Measurements from ENCODE around the gene CSDE1.
A peak's percentile ranks its signal among the peaks of the same experiment; 100 is the strongest.

The CSDE1 gene

GRCh38 chr1:114749835-114750234 is 7.9 kb downstream of the CSDE1 start:
- no peak for DNase-seq (ENCODE audit: low read depth in 2 of 2)

DNA sequence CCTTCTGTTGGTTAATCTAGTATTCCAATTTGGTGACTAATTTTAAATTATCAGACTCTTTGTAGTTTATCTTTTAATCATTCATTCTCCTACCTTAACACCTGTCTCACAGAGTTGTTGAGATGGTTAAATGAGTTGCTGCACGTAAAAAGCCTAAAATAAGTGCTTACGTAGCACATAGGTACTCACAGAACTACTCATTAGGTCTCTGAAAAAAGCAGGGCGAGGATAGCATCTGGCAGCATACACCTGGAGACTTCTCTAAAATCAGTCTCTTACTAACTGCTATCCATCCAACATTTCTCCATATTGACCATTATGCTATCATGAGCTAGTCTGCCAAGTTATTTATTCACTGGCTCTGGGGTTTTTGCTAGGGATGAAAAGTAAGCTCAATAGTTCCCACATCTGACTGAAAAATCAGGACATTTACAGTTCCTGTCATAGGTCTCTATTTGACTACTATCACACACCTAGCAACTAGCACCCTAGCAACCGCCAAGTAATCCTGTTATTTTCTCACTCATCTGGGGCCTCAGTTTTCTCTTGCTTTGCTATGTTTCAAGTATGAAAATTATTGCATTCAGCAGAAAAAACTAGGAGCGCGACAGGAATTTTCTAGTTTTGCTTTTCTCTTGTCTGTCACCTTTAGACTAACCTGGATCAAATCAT is 11.2 kb downstream of the CSDE1 start:
- no peak for DNase-seq (ENCODE audit: low read depth in 2 of 2)

DNA sequence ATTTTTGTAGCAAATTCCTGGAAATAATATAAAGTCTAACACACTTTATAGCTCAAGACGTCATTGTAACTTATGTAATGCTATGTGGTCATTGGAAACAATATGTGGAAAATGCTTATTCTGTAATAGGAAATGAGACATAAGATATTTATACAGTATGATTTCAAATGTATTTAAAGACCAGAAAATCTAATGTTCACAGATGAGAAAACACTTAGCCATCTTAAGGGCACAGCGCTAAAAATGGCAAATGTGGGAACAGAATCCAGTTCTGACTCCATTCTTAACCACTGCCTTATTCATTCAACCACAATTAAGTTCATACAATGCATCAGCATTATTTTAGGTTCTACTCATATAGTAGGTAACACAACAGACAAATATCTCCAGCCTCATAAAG is 12.5 kb downstream of the CSDE1 start:
- no peak for DNase-seq (ENCODE audit: low read depth in 2 of 2)

DNA sequence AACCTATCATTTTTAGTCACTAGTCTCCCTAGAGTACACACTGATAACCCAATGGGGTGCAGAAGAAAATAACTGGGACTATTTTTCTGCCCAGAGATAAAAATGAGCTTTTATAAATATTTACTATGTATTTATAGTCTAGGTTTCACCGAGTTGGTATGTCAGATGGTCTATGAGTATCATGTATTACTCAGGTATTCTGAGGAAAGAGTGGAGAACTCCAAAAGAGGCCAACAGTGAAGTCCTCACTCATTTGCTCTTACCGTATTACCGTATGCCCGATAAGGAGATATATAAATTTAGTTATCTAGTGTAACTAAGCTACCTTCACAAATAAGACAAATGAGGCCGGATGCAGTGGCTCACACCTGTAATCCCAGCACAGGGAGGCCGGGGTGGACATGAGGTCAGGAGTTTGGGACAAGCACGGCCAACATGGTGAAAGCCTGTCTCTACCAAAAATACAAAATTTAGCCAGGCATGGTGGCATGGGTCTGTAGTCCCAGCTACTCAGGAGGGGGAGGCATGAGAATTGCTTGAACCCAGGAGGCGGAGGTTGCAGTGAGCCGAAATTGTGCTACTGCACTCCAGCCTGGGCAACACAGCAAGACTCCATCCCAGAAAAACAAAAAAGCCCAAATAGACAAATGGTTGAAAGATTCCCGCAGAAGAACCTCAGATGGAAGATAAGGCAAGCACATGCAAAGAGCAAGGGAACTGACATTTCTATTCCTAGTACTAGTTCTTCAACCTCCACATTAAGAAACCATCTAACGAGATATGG is 15.6 kb downstream of the CSDE1 start:
- no peak for DNase-seq (ENCODE audit: low read depth in 2 of 2)

GRCh38 chr1:114740331-114740730 is 17.5 kb downstream of the CSDE1 start:
- no peak for DNase-seq (ENCODE audit: low read depth in 2 of 2)

GRCh38 chr1:114737314-114737849 is 20.4 kb downstream of the CSDE1 start:
- no peak for DNase-seq (ENCODE audit: low read depth in 2 of 2)

DNA sequence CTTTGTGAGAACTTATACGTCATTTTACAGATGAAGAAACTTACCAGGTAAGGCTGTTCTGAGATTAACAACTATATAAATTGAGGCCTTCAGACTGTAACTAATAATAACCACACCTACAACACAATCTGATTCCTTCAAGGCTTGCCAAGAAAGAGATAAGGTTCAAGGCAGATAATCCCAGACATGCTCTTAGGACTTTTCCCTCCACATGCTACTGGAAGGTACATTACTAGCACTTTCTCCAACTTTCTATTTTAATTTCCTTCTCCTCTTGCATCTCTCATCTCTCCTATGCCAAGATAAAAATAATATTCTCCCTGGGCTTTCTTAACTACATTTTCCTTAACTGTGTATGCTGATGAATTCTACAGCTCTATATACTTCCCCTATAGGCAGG is 22.3 kb downstream of the CSDE1 start:
- no peak for DNase-seq (ENCODE audit: low read depth in 2 of 2)

- no peak for DNase-seq (ENCODE audit: low read depth in 2 of 2)
These were observed 28.0 kb downstream of the CSDE1 start for GRCh38 chr1:114729782-114730181.

DNA sequence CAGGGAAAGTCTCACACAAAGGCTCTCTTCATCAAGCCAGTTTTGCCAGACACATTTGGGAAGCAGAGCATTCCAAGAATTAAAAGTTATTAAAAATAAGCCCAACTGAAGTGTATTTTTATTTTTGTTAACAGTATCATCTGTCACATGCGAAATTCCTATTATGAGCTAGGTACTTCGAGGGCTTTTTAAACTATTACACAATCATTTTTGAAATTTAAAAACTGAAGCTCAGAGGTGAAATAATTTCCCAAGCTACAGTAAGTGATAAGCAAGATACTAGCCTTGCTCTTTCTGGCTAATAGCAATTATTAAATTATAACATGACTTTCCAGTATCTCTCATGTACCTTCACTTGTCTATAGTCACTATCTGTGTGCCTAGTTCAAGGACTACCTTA is 29.2 kb downstream of the CSDE1 start:
- no peak for DNase-seq (ENCODE audit: low read depth in 2 of 2)

GRCh38 chr1:114725230-114725629 is 32.6 kb downstream of the CSDE1 start:
- DNase-seq (ENCODE audit: low read depth in 2 of 2) = no peak

- no peak for DNase-seq (ENCODE audit: low read depth in 2 of 2)
These were observed 33.9 kb downstream of the CSDE1 start for GRCh38 chr1:114723915-114724314.

DNA sequence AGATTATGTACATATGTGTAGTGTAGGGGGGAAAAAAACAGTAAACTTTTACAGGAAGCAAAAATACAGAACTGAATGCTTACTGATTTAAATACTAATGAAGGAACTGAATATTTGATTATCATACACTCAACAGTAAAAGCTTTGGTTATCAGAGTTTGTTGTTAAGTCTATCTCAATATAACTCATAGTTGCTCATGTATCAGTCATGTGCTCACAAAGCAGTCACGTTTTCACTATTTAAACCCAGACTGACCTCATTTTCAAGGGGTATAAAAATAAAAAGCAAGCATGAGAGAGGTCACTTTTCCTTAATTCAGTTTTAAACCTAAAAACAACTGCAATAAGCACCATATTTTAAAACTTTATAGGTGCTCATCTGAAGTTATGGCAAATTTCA is 34.3 kb downstream of the CSDE1 start:
- DNase-seq (ENCODE audit: low read depth in 2 of 2) = no peak

DNA sequence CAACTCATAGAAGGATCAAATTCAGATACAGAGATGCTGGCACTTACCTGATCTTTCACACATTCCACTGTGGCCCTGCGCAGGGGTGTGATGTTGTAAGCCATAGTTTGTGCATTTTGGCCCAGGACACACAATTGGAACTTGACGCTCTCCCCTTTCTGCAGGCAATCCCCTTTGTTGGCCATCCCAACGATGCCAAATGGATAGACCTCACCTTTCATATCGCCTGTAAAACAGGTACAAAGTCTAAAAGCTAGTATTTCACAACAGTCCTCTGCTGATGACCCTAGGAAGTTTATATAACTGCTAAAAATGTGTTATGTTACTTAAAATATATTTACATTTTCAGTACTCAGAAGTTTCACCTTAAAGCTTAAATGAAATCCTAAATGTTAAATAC is 37.3 kb downstream of the CSDE1 start:
- DNase-seq (ENCODE audit: low read depth in 2 of 2) = no peak

DNA sequence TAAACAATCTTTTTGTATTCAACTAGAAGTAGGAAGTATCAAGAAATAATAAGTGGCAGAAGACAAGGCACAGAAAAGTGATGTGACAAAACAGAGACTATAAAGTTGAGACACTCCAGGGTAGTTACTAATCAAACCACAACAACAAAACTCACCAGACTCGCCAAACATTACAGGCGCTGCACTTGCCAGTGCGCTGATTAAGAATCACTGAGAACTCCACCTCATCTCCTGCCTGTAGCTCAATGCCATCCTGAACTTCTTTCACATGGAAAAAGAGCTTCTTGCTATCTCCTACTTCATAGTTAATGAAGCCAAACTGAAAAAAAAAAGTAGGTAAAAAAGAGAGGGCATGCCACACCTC is 38.4 kb downstream of the CSDE1 start:
- no peak for DNase-seq (ENCODE audit: low read depth in 2 of 2)

DNA sequence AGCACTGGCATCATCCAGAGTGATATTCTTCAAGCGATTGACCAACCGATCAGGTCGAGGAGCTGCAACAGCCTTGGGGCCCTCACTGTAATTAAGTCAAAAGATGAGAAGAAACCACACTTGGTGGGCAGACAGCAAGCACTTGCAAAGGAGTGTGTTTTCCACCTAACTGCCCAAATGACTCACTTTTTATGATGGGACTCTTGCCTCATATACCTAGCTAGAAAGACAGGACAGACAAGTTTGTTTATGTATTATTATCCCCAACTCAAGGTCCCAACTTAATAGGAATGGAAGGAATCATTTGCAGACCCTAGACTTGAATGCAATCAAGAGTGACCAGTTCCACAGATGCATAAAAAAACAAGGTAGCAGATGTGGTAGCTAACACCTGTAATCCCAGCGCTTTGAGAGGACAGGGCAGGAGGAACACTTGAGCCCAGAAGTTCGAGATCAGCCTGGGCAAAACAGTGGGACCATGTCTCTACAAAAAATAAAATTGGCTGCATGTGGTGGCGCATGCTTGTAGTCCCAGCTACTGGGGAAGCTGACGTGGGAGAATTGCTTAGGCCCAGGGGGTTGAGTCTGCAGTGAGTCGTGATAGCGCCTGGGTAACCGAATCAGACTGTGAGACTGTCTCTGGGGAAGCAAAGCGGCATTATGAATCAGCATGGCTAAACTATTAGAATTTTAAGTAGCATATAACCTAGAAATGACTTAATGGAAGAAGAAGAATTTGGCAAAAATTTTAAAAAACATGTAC is 38.9 kb downstream of the CSDE1 start:
- no peak for DNase-seq (ENCODE audit: low read depth in 2 of 2)

DNA sequence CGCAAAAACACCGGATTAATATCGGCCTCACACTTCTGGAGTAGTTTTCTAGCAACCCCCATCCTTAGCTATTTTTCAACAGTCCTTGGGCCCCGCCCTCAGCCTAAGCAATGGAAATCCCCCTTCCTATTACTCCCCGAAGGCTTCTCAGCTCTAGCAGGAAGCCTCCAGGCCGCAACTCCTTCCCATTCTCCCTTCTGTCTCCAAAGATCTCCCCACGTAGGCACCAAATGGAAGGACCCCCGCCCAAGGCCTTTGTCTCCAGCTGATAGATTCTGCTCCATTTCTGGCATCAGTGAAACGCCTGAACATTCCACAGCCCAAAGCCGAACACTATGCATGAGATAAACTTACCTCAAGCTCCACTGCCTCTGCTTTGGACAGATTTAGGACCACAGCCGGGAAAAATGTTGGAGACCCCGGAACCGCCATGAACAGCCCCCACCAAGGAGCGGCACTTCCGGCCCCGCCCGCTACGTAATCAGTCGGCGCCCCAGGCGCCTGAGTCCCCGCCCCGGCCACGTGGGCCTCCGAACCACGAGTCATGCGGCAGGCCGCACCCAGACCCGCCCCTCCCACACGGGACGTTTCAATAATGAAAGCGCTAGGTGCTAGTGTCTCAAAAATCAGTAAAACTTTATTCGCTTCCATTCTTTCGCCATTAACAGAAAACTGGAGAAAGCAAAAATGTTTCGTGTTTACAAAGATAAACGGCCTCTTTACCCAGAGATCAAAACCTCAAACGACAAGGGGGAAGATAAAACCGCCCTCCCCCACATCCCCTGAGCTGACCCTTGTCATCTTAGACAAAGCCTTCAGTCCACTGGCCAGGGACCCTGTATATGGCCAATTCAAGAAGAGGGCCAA is 41.2 kb downstream of the CSDE1 start, which contains the start of gene NRAS:
TSS of gene NRAS (minus strand) at position 468 of the 867 bp plus-strand sequence. CDS start 611 bp downstream, outside the sequence.
- DNase-seq (ENCODE audit: low read depth in 2 of 2) = peak; percentile 70 to 78

GRCh38 chr1:114715952-114716303 is 41.9 kb downstream of the CSDE1 start:
- no peak for DNase-seq (ENCODE audit: low read depth in 2 of 2)

DNA sequence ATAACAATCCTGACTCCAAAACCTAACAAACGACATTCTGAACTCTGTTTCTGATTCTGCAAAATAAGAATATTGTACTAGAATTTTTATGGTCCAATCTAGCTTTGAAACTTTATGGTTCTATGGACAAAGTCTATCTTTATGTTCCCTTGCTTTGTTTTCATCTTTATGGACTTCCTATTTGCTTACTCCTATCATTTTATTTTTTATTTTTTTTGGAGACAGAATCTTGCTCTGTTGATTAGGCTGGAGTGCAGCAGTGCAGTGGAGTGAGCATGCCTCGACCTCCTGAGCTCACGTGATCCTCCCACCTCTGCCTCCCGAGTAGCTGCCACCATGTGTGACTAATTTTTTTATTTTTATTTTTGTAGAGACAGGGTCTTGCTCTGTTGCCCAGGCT is 44.8 kb downstream of the CSDE1 start:
- DNase-seq (ENCODE audit: low read depth in 2 of 2) = no peak

DNA sequence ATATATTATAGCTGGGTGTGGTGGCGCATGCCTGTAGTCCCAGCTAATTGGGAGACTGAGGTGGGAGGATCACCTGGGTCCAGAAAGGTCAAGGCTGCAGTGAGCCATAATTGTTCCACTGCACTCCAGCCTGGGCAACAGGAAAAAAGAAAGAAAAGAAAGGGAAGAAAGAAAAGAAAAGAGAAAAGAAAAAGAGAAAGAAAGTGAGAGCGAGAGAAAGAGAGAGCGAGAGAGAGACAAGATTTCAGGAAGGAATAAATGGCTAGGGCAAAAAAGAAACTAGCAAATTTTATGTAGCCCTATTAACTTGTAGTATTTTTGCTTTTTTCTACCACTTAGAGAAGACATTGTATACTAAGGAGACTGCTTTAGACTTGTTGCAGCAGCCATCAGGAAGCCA is 47.4 kb downstream of the CSDE1 start:
- no peak for DNase-seq (ENCODE audit: low read depth in 2 of 2)

DNA sequence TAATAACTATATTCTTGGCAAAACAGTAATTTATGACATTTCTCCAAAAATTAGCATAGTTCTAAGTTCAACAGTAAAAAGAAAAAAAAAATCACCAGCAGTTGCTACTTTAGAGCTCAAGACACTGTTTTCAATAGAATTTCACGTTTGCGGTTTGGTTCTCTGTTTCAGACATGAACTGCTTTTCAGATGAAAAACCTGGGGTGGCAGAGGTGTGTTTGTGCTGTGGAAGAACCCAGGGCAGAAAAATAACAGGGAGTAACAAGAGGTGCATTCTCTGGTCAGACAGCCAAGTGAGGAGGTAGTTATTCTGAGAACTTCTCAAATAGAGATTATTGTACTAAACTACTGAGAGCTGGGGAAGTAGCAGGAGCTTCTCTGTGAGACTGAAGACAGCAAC is 50.2 kb downstream of the CSDE1 start:
- DNase-seq (ENCODE audit: low read depth in 2 of 2) = no peak

GRCh38 chr1:114703242-114703641 is 54.5 kb downstream of the CSDE1 start:
- DNase-seq (ENCODE audit: low read depth in 2 of 2) = no peak

DNA sequence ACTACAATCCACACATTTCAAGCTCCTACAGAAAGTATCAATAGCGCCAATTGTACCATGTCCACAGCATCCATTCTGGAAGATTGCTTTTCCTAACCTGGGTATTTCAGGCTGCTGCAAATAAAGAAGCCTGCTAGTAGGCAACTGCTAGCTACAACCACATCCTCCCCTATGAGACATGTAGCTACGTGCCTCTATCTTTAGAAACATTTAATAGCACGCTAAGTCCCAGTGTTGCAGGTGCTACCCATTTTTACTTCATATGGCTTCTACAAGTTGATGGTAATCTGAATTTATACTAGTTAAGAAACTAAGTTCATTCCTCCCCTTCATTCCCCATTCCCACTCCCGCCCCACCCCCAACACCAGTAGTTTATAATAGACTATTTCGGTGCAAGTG is 55.0 kb downstream of the CSDE1 start:
- DNase-seq (ENCODE audit: low read depth in 2 of 2) = no peak

All from fibroblast of skin of left biceps (primary cell).